Sigmoid colon (tissue), 7 donors: ENCODE results near the gene BCOR. TPM values are rescaled to one million over a fixed set of nuclear protein-coding genes. Genes with fewer than 3 reads are reported as not detected.

Source experiments
- DNase-seq: peaks from one replicate; pipeline ENCODE4 v3.0.0-alpha.2; 2019
- H3K27ac ChIP-seq, 4 donors: fragments of 200-600 bp; sonication (generic); one replicate each; pipeline ENCODE4 v1.5.1; 2016 to 2019; ENCODE audit warnings: mild to moderate bottlenecking in 1 of 4
- H3K27me3 ChIP-seq, 3 donors: fragments of 200-600 bp; sonication (generic); one replicate each; pipeline ENCODE4 v1.5.1; 2019; ENCODE audit warnings: mild to moderate bottlenecking in 1 of 3
- H3K36me3 ChIP-seq, 4 donors: fragments of 200-600 bp; sonication (generic); one replicate each; pipeline ENCODE4 v1.5.1; 2016 to 2019
- H3K4me1 ChIP-seq, 4 donors: fragments of 200-600 bp; sonication (generic); one replicate each; pipeline ENCODE4 v1.5.1; 2017 to 2019
- H3K4me3 ChIP-seq, 4 donors: fragments of 200-600 bp; sonication (generic); one replicate each; pipeline ENCODE4 v1.5.1; 2017 to 2019; ENCODE audit warnings: mild to moderate bottlenecking in 2 of 4, moderate library complexity in 1 of 4
- H3K9me3 ChIP-seq, 4 donors: fragments of 200-600 bp in 3 of 4; sonication (generic) in 3 of 4; one replicate each; pipeline versions ENCODE4 v1.5.1 to v1.6.1; 2013 to 2019
- EP300 ChIP-seq, 4 donors: sonication (generic); formaldehyde crosslinking; IDR thresholded peaks; one replicate each; pipeline ENCODE4 v1.6.1; 2017; ENCODE audit warnings: antibody characterized with exemption in 4 of 4
- POLR2A ChIP-seq, 2 donors: fragments of 450-650 bp; IDR thresholded peaks; one replicate each; pipeline ENCODE4 v1.6.1; 2016; ENCODE audit warnings: antibody characterized with exemption in 2 of 2, mild to moderate bottlenecking in 2 of 2, moderate library complexity in 2 of 2
- POLR2AphosphoS5 ChIP-seq, 4 donors: sonication (generic); formaldehyde crosslinking; IDR thresholded peaks; one replicate each; pipeline ENCODE4 v1.6.1; 2017; ENCODE audit warnings: antibody characterized with exemption in 4 of 4
- whole genome bisulfite sequencing, 2 donors: extraction: QIAGEN DNeasy Blood & Tissue Kit; methylation state at CpG; one replicate each; pipeline ENCODE4 v1.1.7; 2013; 5-methylcytosine and 5-hydroxymethylcytosine counted together
- intact Hi-C: fragments of 100-400 bp; cut with DNase I; formaldehyde crosslinking; loops from one replicate; pipeline ENCODE4 v1.15.1; 2023
- polyA plus RNA-seq, 3 donors: library from polyadenylated mRNA; stranded (reverse); fragments of 200-250 nt; gene quantifications; one replicate each; pipeline ENCODE4 v1.2.3, GENCODE V29; 2013
- total RNA-seq, 4 donors: library from RNA; depleted of rRNA; stranded (reverse); fragments of >200 nt; gene quantifications; one replicate each; pipeline ENCODE4 v1.1.0, GENCODE V29; 2016
- TF ChIP-seq, protein P1 (sequence below), 4 experiments: fragments of 450-650 bp in 3 of 4; fragments of 200-600 bp in 1 of 4; IDR thresholded peaks; one replicate each; pipeline ENCODE4 v1.5.1; 2016 to 2019; ENCODE audit warnings: antibody characterized with exemption in 4 of 4, mild to moderate bottlenecking in 3 of 4, moderate library complexity in 2 of 4
- donor health status: healthy with polysubstance abuse.
- donor health status: Bipolar disorder and iron deficiency.
- donor health status: healthy.

Gene BCOR
- total and polyA plus RNA-seq, 7 donors, result 3.5 to 31.6 (median 15.8) TPM

DNA sequence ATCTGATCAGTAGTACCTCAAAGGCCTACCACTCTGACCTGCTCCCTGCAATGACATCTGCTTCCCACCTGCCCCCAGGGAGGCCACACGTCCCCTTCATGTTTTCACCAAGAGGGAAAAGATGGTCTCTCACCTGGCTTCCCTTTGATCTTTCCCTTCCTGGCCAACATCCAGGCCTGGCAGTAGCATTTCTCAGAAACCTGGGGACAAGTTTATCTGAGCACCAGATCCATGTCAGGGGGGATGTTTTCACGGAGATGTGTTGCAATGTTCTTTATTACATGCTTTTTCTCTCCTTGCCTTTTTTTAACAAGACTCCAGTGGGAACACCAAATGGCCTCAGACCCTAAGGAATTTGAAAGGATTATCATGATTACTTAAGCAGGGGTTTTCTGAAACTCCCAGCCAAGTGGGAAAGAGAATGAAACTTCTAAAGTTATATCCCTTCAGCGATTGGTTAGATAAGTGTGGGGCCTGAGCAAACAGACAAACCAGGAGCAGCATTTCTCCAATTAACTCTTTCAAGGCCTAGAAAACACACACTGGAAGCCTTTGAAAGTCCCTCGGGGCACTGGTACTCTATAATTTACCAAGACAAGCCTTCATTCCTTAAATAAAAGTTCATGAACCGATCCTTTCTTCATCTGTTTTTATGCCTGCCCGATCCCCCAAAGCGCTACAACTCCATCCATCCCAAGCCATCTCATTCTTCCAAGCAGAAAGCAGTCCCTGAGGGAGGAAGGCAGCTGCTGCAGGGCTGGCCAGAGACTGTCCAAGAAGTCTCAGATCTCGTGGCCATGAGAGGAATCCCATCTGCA lies 94.1 kb downstream of the BCOR start:
- Histone ChIP-seq H3K9me3 (no peaks in the 10 kb centered on the region), H3K36me3 (no peaks in the 10 kb centered on the region), H3K4me1 (peaks cover 0 to 19% (median 3%) of the 10 kb centered on the region in 4 donors), H3K27me3 (peaks cover 0 to 7% (median 0%) of the 10 kb centered on the region in 3 donors), H3K27ac (no peak overlapping the region), H3K4me3 (no peak overlapping the region)
- no peak for DNase-seq
- WGBS, 2 donors, result 57 to 65% methylated on average over 8 of the region's 8 CpGs
- TF ChIP-seq, protein P1, sequence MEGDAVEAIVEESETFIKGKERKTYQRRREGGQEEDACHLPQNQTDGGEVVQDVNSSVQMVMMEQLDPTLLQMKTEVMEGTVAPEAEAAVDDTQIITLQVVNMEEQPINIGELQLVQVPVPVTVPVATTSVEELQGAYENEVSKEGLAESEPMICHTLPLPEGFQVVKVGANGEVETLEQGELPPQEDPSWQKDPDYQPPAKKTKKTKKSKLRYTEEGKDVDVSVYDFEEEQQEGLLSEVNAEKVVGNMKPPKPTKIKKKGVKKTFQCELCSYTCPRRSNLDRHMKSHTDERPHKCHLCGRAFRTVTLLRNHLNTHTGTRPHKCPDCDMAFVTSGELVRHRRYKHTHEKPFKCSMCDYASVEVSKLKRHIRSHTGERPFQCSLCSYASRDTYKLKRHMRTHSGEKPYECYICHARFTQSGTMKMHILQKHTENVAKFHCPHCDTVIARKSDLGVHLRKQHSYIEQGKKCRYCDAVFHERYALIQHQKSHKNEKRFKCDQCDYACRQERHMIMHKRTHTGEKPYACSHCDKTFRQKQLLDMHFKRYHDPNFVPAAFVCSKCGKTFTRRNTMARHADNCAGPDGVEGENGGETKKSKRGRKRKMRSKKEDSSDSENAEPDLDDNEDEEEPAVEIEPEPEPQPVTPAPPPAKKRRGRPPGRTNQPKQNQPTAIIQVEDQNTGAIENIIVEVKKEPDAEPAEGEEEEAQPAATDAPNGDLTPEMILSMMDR (IDR thresholded peaks at IDR 0.05), result no peak
- TF ChIP-seq POLR2A (IDR thresholded peaks at IDR 0.05), result no peak
- intact Hi-C loops, result no loop called here

DNA sequence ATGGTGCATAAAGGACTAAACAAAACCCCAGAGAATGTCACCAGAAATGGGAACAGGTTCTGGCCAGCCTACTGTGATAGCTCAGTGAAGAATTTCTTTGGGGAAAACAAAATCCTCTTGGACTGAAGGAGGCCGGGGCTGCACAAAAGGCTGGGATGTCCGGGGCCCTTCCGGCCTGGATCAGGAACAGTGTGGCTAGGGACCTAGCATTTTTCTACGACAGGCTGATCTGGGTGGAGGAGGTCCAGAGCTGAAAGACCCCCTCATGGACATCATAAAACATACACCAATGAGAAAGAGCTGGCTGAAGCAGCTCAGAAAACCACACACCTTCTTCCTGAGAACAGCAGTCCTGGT lies 94.7 kb downstream of the BCOR start:
- Histone ChIP-seq H3K36me3 (no peaks in the 10 kb centered on the region), H3K9me3 (no peaks in the 10 kb centered on the region), H3K27me3 (peaks cover 0 to 3% (median 0%) of the 10 kb centered on the region in 3 donors), H3K4me1 (peaks cover 0 to 19% (median 3%) of the 10 kb centered on the region in 4 donors), H3K4me3 (no peak overlapping the region), H3K27ac (no peak overlapping the region)
- DNase-seq, result no peak
- no peak for TF ChIP-seq POLR2A (IDR thresholded peaks at IDR 0.05)
- TF ChIP-seq, protein P1 (IDR thresholded peaks at IDR 0.05), result no peak
- no peak for TF ChIP-seq EP300 (IDR thresholded peaks at IDR 0.05)
- TF ChIP-seq POLR2AphosphoS5 (IDR thresholded peaks at IDR 0.05), result no peak
- intact Hi-C loops, result no loop called here
- 80 to 93% methylated on average over 4 of the region's 4 CpGs for WGBS, 2 donors
